Liver (tissue), 9 donors: Measurements from ENCODE around the gene ATG9A. TPM values are rescaled to one million over a fixed set of nuclear protein-coding genes. Genes with fewer than 3 reads are reported as not detected.

Experiments used
- DNase-seq: peaks from one replicate; pipeline ENCODE4 v3.0.0-alpha.2; 2017; ENCODE audit warnings: low spot score
- H3K27ac ChIP-seq, 2 donors: one replicate each; pipeline ENCODE4 v1.7.0; 2013; ENCODE audit warnings: inconsistent platforms in 2 of 2, low read length in 2 of 2, control low read depth in 1 of 2, low read depth in 1 of 2, mild to moderate bottlenecking in 1 of 2
- H3K27me3 ChIP-seq, 4 donors: one replicate each; pipeline versions ENCODE4 v1.6.1 to v1.7.0; 2013; ENCODE audit warnings: low read length in 3 of 4, inconsistent platforms in 1 of 4, mild to moderate bottlenecking in 1 of 4, moderate library complexity in 1 of 4; ENCODE audit not compliant: control insufficient read depth in 4 of 4, insufficient read depth in 4 of 4
- H3K36me3 ChIP-seq, 4 donors: one replicate each; pipeline versions ENCODE4 v1.6.1 to v1.7.0; 2013; ENCODE audit warnings: low read length in 3 of 4, mild to moderate bottlenecking in 3 of 4, low read depth in 1 of 4, moderate library complexity in 1 of 4; ENCODE audit not compliant: control insufficient read depth in 4 of 4, insufficient read depth in 3 of 4
- H3K4me1 ChIP-seq, 4 donors: one replicate each; pipeline versions ENCODE4 v1.6.1 to v1.7.0; 2013; ENCODE audit warnings: low read length in 3 of 4, mild to moderate bottlenecking in 3 of 4, moderate library complexity in 1 of 4; ENCODE audit not compliant: control insufficient read depth in 4 of 4, insufficient read depth in 4 of 4
- H3K4me3 ChIP-seq, 3 donors: one replicate each; pipeline versions ENCODE4 v1.6.1 to v1.7.0; 2013; ENCODE audit warnings: low read length in 3 of 3, control low read depth in 1 of 3, low read depth in 1 of 3, mild to moderate bottlenecking in 1 of 3
- H3K9ac ChIP-seq, 2 donors: one replicate each; pipeline ENCODE4 v1.7.0; 2013; ENCODE audit warnings: low read length in 2 of 2, mild to moderate bottlenecking in 2 of 2, moderate library complexity in 2 of 2, control low read depth in 1 of 2, low read depth in 1 of 2
- H3K9me3 ChIP-seq, 4 donors: one replicate each; pipeline versions ENCODE4 v1.6.1 to v1.7.0; 2013; ENCODE audit warnings: low read length in 3 of 4; ENCODE audit not compliant: control insufficient read depth in 4 of 4
- ATF3 ChIP-seq: IDR thresholded peaks from 2 replicates; pipeline ENCODE4 v1.6.1; 2016; ENCODE audit warnings: antibody characterized with exemption
- CTCF ChIP-seq: fragments of 150-350 bp; IDR thresholded peaks from 2 replicates; pipeline ENCODE4 v1.5.1; 2017; ENCODE audit warnings: improper control_type of control experiment, low read depth, low read length; ENCODE audit not compliant: missing input control
- EGR1 ChIP-seq, 2 donors: IDR thresholded peaks; 2 replicates each; pipeline ENCODE4 v1.6.1; 2016 to 2018; ENCODE audit warnings: antibody characterized with exemption in 2 of 2, low read depth in 2 of 2
- FOXA1 ChIP-seq: IDR thresholded peaks from 2 replicates; pipeline ENCODE4 v1.6.1; 2016; ENCODE audit warnings: antibody characterized with exemption
- FOXA2 ChIP-seq: IDR thresholded peaks from 2 replicates; pipeline ENCODE4 v1.6.1; 2016; ENCODE audit warnings: antibody characterized with exemption
- GABPA ChIP-seq, 2 donors: IDR thresholded peaks in 1 of 2; conservative IDR thresholded peaks in 1 of 2; 2 replicates each; pipeline ENCODE4 v1.6.1; 2016; ENCODE audit warnings: antibody characterized with exemption in 2 of 2, mild to moderate bottlenecking in 1 of 2, moderate library complexity in 1 of 2
- HNF4A ChIP-seq, 2 donors: conservative IDR thresholded peaks; 2 replicates each; pipeline ENCODE4 v1.6.1; 2016; ENCODE audit warnings: antibody characterized with exemption in 2 of 2, mild to moderate bottlenecking in 2 of 2
- HNF4G ChIP-seq: IDR thresholded peaks from 2 replicates; pipeline ENCODE4 v1.6.1; 2016; ENCODE audit warnings: antibody characterized with exemption
- JUND ChIP-seq, 2 donors: IDR thresholded peaks; 2 replicates each; pipeline ENCODE4 v1.6.1; 2016; ENCODE audit warnings: antibody characterized with exemption in 2 of 2
- MAX ChIP-seq: IDR thresholded peaks from 2 replicates; pipeline ENCODE4 v1.6.1; 2016; ENCODE audit warnings: antibody characterized with exemption
- NR2F2 ChIP-seq: IDR thresholded peaks from 2 replicates; pipeline ENCODE4 v1.6.1; 2016; ENCODE audit warnings: antibody characterized with exemption
- RAD21 ChIP-seq, 2 donors: IDR thresholded peaks; 2 replicates each; pipeline ENCODE4 v1.6.1; 2016; ENCODE audit warnings: antibody characterized with exemption in 2 of 2, mild to moderate bottlenecking in 2 of 2
- RXRA ChIP-seq, 2 donors: IDR thresholded peaks; 2 replicates each; pipeline ENCODE4 v1.6.1; 2017 to 2018; ENCODE audit warnings: antibody characterized with exemption in 2 of 2, mild to moderate bottlenecking in 1 of 2
- SP1 ChIP-seq: IDR thresholded peaks from 2 replicates; pipeline ENCODE4 v1.6.1; 2018; ENCODE audit warnings: antibody characterized with exemption, mild to moderate bottlenecking
- TAF1 ChIP-seq: conservative IDR thresholded peaks from 2 replicates; pipeline ENCODE4 v1.6.1; 2016; ENCODE audit warnings: antibody characterized with exemption, mild to moderate bottlenecking
- YY1 ChIP-seq: IDR thresholded peaks from 2 replicates; pipeline ENCODE4 v1.6.1; 2016; ENCODE audit warnings: antibody characterized with exemption, mild to moderate bottlenecking
- ZBTB33 ChIP-seq: IDR thresholded peaks from 2 replicates; pipeline ENCODE4 v1.6.1; 2016; ENCODE audit warnings: antibody characterized with exemption
- WGBS: extraction: QIAGEN DNeasy Blood & Tissue Kit; methylation state at CpG from one replicate; pipeline ENCODE4 v1.1.7; 2013; 5-methylcytosine and 5-hydroxymethylcytosine counted together
- polyA plus RNA-seq, 2 donors: library from polyadenylated mRNA; stranded (reverse) in 1 of 2; unstranded in 1 of 2; fragments of 200-250 nt in 1 of 2; fragments of >200 nt in 1 of 2; fragmentation: Nextera tagmentation in 1 of 2; extraction: Ambion mirVana in 1 of 2; gene quantifications; one replicate each; pipeline versions ENCODE4 v1.2.1 to v1.2.3, GENCODE V29; 2013 to 2015
- total RNA-seq, 2 donors: library from RNA; depleted of rRNA; stranded (reverse); fragments of >200 nt; gene quantifications; one replicate each; pipeline ENCODE4 v1.2.3, GENCODE V29; 2014
- donor health status: healthy.
- donor health status: healthy.
- donor health status: healthy.
- donor health status: healthy.
- donor health status: healthy.

The ATG9A gene
- total and polyA plus RNA-seq, 4 donors, result 24.3 to 68.1 (median 37.9) TPM

GRCh38 chr2:219271021-219271420, 41.6 kb upstream of the ATG9A start:
- no peak overlapping the region for H3K27ac ChIP-seq
- no peaks in the 10 kb centered on the region for H3K36me3 ChIP-seq
- no peak overlapping the region for H3K9ac ChIP-seq
- H3K4me1 ChIP-seq, result peaks cover 6 to 16% (median 12%) of the 10 kb centered on the region in 4 donors
- 85% methylated on average over 2 of the region's 2 CpGs for WGBS
- H3K27me3 ChIP-seq, result no peaks in the 10 kb centered on the region
- H3K9me3 ChIP-seq, result no peaks in the 10 kb centered on the region
- H3K4me3 ChIP-seq, result no peak overlapping the region
- TF ChIP-seq TAF1, result no peak
- no peak for TF ChIP-seq RXRA (IDR thresholded peaks at IDR 0.05)
- TF ChIP-seq SP1, result no peak
- no peak for TF ChIP-seq RAD21 (IDR thresholded peaks at IDR 0.05)
- TF ChIP-seq FOXA2, result no peak
- TF ChIP-seq ATF3, result no peak
- TF ChIP-seq ZBTB33, result no peak
- TF ChIP-seq HNF4G, result no peak
- no peak for TF ChIP-seq EGR1 (IDR thresholded peaks at IDR 0.05; ENCODE audit: low read depth in 2 of 2)
- TF ChIP-seq CTCF, result no peak
- TF ChIP-seq GABPA (IDR thresholded peaks at IDR 0.05 in 1 of 2, conservative IDR thresholded peaks at IDR 0.05 in 1 of 2), result no peak
- no peak for TF ChIP-seq FOXA1
- TF ChIP-seq YY1, result no peak
- TF ChIP-seq NR2F2, result no peak
- TF ChIP-seq MAX, result no peak
- no peak for DNase-seq

- no peak overlapping the region for H3K9ac ChIP-seq
- no peak for TF ChIP-seq ATF3
- peak; percentile 43 for TF ChIP-seq SP1
- TF ChIP-seq RXRA (IDR thresholded peaks at IDR 0.05), result peak; percentile 45 to 65
- TF ChIP-seq HNF4G, result peak; percentile 27
- no peak for TF ChIP-seq JUND (IDR thresholded peaks at IDR 0.05)
- TF ChIP-seq HNF4A (conservative IDR thresholded peaks at IDR 0.05), result peak; percentile 58 to 63
- no peak for TF ChIP-seq GABPA (IDR thresholded peaks at IDR 0.05 in 1 of 2, conservative IDR thresholded peaks at IDR 0.05 in 1 of 2)
- H3K9me3 ChIP-seq, result no peaks in the 10 kb centered on the region
- H3K27me3 ChIP-seq, result no peaks in the 10 kb centered on the region
- H3K36me3 ChIP-seq, result no peaks in the 10 kb centered on the region
- 31% methylated on average over 5 of the region's 5 CpGs for WGBS
- no peak overlapping the region for H3K4me3 ChIP-seq
- H3K4me1 ChIP-seq, result peaks cover 6 to 16% (median 12%) of the 10 kb centered on the region in 4 donors
- H3K27ac ChIP-seq, result no peak overlapping the region
- no peak for DNase-seq
Measured at GRCh38 chr2:219270055-219270372, 40.6 kb upstream of the ATG9A start.
